Measurements from ENCODE around the gene DYNLT2.

DYNLT2 gene

GRCh38 chr6:169738204-169738975 lies 13.0 kb downstream of the DYNLT2 start:
- DNase-seq (ENCODE audit: low read depth): peak; percentile 39

GRCh38 chr6:169729961-169730360 lies 21.4 kb downstream of the DYNLT2 start:
- DNase-seq (ENCODE audit: low read depth): no peak

GRCh38 chr6:169726963-169727362 lies 24.4 kb downstream of the DYNLT2 start:
- DNase-seq (ENCODE audit: low read depth): no peak

- no peak for DNase-seq (ENCODE audit: low read depth)
Observed at GRCh38 chr6:169726049-169726400, 25.3 kb downstream of the DYNLT2 start.

GRCh38 chr6:169725125-169726048 lies 26.0 kb downstream of the DYNLT2 start:
- DNase-seq (ENCODE audit: low read depth): peak; percentile 96

- no peak for DNase-seq (ENCODE audit: low read depth)
Observed at GRCh38 chr6:169724494-169725124, 26.8 kb downstream of the DYNLT2 start, which contains the start of gene PHF10. Gene PHF10, minus strand, starts transcription at chr6:169724500. Its CDS starts 569 bp downstream, at chr6:169723931.

GRCh38 chr6:169723991-169724493 lies 27.3 kb downstream of the DYNLT2 start:
- DNase-seq (ENCODE audit: low read depth): peak; percentile 30

GRCh38 chr6:169723200-169723909 lies 28.0 kb downstream of the DYNLT2 start:
- peak; percentile 88 for DNase-seq (ENCODE audit: low read depth)

GRCh38 chr6:169722362-169723199 lies 28.8 kb downstream of the DYNLT2 start:
- peak; percentile 88 for DNase-seq (ENCODE audit: low read depth)

GRCh38 chr6:169720207-169720855 lies 31.0 kb downstream of the DYNLT2 start:
- DNase-seq (ENCODE audit: low read depth): no peak

GRCh38 chr6:169719117-169719516 lies 32.3 kb downstream of the DYNLT2 start:
- DNase-seq (ENCODE audit: low read depth): peak; percentile 61

- no peak for DNase-seq (ENCODE audit: low read depth)
Observed at GRCh38 chr6:169714595-169714994, 36.8 kb downstream of the DYNLT2 start.

GRCh38 chr6:169714178-169714577 lies 37.2 kb downstream of the DYNLT2 start:
- no peak for DNase-seq (ENCODE audit: low read depth)

GRCh38 chr6:169710009-169710408 lies 41.4 kb downstream of the DYNLT2 start:
- DNase-seq (ENCODE audit: low read depth): no peak

- DNase-seq (ENCODE audit: low read depth): no peak
Observed at GRCh38 chr6:169709293-169709692, 42.1 kb downstream of the DYNLT2 start.

- DNase-seq (ENCODE audit: low read depth): no peak
Observed at GRCh38 chr6:169707772-169708171, 43.6 kb downstream of the DYNLT2 start.

GRCh38 chr6:169702840-169703246 lies 48.5 kb downstream of the DYNLT2 start:
- no peak for DNase-seq (ENCODE audit: low read depth)

GRCh38 chr6:169701954-169702839 lies 49.2 kb downstream of the DYNLT2 start, which contains the start of the genes C6orf120 and WDR27:
Gene C6orf120, plus strand, starts transcription at chr6:169702126. Its CDS starts 334 bp downstream, at chr6:169702460.
Gene WDR27, minus strand, starts transcription at chr6:169702029. Its CDS starts 13,024 bp downstream, at chr6:169689005.
- peak; percentile 97 for DNase-seq (ENCODE audit: low read depth)

Measured in iris pigment epithelial cell (primary cell).